Tibial nerve (tissue), 4 donors: ENCODE data around the gene TOMM22.

Source experiments
- CTCF ChIP-seq, 5 experiments: fragments of 200-600 bp in 3 of 5; fragments of 450-650 bp in 2 of 5; sonication (generic) in 3 of 5; IDR thresholded peaks; one replicate each; pipeline ENCODE4 v1.5.1; 2016 to 2019; ENCODE audit warnings: antibody characterized with exemption in 5 of 5, mild to moderate bottlenecking in 3 of 5, moderate library complexity in 2 of 5
- EP300 ChIP-seq, 2 donors: sonication (generic); formaldehyde crosslinking; IDR thresholded peaks; one replicate each; pipeline ENCODE4 v1.6.1; 2017; ENCODE audit warnings: antibody characterized with exemption in 2 of 2, mild to moderate bottlenecking in 1 of 2

DNA sequence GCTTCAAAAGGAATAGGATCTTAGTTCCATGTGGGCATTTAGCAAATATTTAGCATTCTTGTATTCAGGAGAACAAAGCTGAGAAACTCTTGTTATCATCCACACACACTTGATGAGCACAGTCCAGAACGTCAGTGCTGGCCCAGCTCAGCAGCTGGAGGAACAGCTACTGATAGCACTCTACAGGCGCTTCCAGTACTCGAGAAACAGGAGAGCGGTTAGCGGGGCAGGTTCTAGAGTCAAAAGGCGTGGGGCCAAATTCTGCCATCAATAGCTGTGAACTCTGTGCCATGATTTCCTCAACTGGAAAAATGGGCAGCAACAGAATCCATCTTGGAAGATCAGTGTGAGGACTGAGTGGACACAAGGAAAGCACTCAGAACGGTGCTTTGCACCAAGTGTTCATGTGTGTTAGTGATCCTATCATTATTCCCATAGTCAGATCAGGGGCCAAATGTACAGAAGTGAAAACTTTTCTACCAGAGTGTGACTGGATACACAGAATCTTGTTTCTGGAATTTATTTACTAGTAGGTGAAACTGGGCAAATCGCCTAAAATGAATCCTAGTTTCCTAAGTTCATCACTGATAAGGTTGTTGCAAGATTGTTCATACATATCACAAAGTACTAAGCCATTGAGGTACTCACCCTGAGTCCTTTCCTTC is 15.8 kb downstream of the TOMM22 start:
- no peak for TF ChIP-seq CTCF (IDR thresholded peaks at IDR 0.05)
- TF ChIP-seq EP300 (IDR thresholded peaks at IDR 0.05): no peak
